Pulmonary artery endothelial cell (primary cell): ENCODE results near the gene EIF5. TPM values are rescaled to one million over a fixed set of nuclear protein-coding genes. Genes with fewer than 3 reads are reported as not detected.

Experiments
- DNase-seq: peaks from one replicate; pipeline ENCODE4 v3.0.0-alpha.2; 2011; ENCODE audit warnings: low read depth, low spot score
- total RNA-seq: library from RNA; depleted of rRNA; stranded (reverse); fragments of >200 nt; gene quantifications from 2 replicates; pipeline ENCODE4 v1.2.3, GENCODE V29; 2014

The EIF5 gene
- total RNA-seq, 1 donor from 2014 or later: 159 TPM

GRCh38 chr14:103370087-103370486 is 36.0 kb downstream of the EIF5 start:
- DNase-seq: no peak

GRCh38 chr14:103372017-103372416 is 38.0 kb downstream of the EIF5 start:
- no peak for DNase-seq

GRCh38 chr14:103372552-103373304 is 38.7 kb downstream of the EIF5 start:
- peak; percentile 69 for DNase-seq

GRCh38 chr14:103374121-103374520 is 40.1 kb downstream of the EIF5 start:
- DNase-seq: no peak

GRCh38 chr14:103377522-103378037 is 43.5 kb downstream of the EIF5 start:
- DNase-seq: no peak

- no peak for DNase-seq
These were observed 44.2 kb downstream of the EIF5 start for GRCh38 chr14:103378038-103378854.

GRCh38 chr14:103380719-103381377 is 46.8 kb downstream of the EIF5 start:
- DNase-seq: no peak

GRCh38 chr14:103382376-103382775 is 48.3 kb downstream of the EIF5 start:
- DNase-seq: no peak

GRCh38 chr14:103384450-103385151 is 50.6 kb downstream of the EIF5 start:
- DNase-seq: no peak

GRCh38 chr14:103385152-103385928 is 51.3 kb downstream of the EIF5 start, which contains the start of gene MARK3:
TSS of gene MARK3 (plus strand) at chr14:103385415. CDS start at chr14:103386030, 615 bp downstream.
- peak; percentile 83 for DNase-seq

- DNase-seq: no peak
These were observed 52.1 kb downstream of the EIF5 start for GRCh38 chr14:103385929-103386712.

- DNase-seq: no peak
These were observed 52.8 kb downstream of the EIF5 start for GRCh38 chr14:103386713-103387329.

GRCh38 chr14:103388664-103389063 is 54.6 kb downstream of the EIF5 start:
- no peak for DNase-seq

- DNase-seq: no peak
These were observed 56.6 kb downstream of the EIF5 start for GRCh38 chr14:103390605-103391004.

- peak; percentile 24 for DNase-seq
These were observed 57.0 kb downstream of the EIF5 start for GRCh38 chr14:103391048-103391447.

GRCh38 chr14:103392106-103392505 is 58.1 kb downstream of the EIF5 start:
- no peak for DNase-seq

- no peak for DNase-seq
These were observed 58.5 kb downstream of the EIF5 start for GRCh38 chr14:103392572-103392971.

- DNase-seq: no peak
These were observed 59.0 kb downstream of the EIF5 start for GRCh38 chr14:103393070-103393469.
